GM12873 (cell line): ENCODE results near the gene DYNC2H1.

Experiments used
- CTCF ChIP-seq: IDR thresholded peaks from 2 replicates; pipeline ENCODE4 v1.5.1; 2012; ENCODE audit warnings: low read depth, mild to moderate bottlenecking, moderate library complexity, low read length, control low read depth; ENCODE audit not compliant: insufficient read depth; ENCODE audit errors: missing control alignments

Gene DYNC2H1

GRCh38 chr11:103484545-103484944 lies 375.3 kb downstream of the DYNC2H1 start:
- no peak for TF ChIP-seq CTCF

- no peak for TF ChIP-seq CTCF
These were observed 377.4 kb downstream of the DYNC2H1 start for GRCh38 chr11:103486604-103487003.

- no peak for TF ChIP-seq CTCF
These were observed 377.9 kb downstream of the DYNC2H1 start for GRCh38 chr11:103487113-103487512.

- TF ChIP-seq CTCF: no peak
These were observed 378.8 kb downstream of the DYNC2H1 start for GRCh38 chr11:103488031-103488461.

- TF ChIP-seq CTCF: no peak
These were observed 379.4 kb downstream of the DYNC2H1 start for GRCh38 chr11:103488579-103488978.

- no peak for TF ChIP-seq CTCF
These were observed 382.6 kb downstream of the DYNC2H1 start for GRCh38 chr11:103491777-103492176.

GRCh38 chr11:103494491-103494890 lies 385.3 kb downstream of the DYNC2H1 start:
- no peak for TF ChIP-seq CTCF
